Activated CD4-positive, CD25-positive, alpha-beta regulatory T cell treated with anti-CD3 and anti-CD28 coated beads, Interleukin-2, amount 50 U/mL, for 16 hours (primary cell): ENCODE measurements around the gene TBC1D9B.
A peak's percentile ranks its signal among the peaks of the same experiment; 100 is the strongest.
"Not testable (repeated sequence)": the region's sequence is repeated elsewhere in the genome, so short reads cannot be mapped to it uniquely, and the experiment has no call there.

Experiments used
- DNase-seq: peaks from one replicate; pipeline ENCODE4 v3.0.0-alpha.2; 2020; ENCODE audit warnings: low read depth, low spot score

TBC1D9B gene

DNA sequence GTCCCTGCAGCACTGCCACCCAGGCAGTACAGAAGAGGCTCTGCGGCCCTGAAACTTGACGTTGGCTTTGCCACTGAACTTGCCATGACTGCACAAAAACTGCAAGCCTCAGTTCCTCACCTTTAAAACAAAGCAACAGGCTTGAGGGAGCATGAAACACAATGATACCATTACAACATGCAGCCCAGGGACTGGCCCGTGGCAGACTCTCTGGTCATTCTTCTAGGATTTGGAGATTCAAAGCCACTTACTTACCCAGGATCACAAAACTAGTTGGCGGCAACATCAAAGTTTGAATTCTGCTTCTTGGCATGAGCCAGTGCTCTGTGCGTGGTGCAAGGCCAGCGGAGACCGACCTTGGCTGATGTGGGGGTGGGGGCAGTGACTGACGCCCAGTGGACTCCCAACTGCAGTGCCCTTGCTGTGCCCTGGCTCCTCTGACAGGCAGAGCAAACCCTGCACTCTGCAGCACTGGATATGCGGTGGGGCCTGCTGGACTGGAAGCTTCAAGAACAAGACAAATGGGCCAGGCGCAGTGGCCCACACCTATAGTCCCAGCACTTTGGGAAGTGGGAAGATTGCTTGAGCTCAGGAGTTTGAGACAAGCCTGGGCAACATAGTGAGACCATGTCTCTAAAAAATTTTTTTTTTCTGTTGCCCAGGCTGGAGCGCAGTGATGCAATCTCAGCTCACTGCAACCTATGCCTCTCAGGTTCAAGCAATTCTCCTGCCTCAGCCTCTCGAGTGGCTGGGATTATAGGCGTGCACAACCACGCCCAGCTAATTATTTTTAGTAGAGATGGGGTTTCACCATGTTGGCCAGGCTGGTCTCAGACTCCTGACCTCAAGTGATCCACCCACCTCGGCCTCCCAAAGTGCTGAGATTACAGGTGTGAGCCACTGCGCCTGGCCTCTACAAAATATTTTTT, 68.1 kb downstream of the TBC1D9B start:
- DNase-seq, result no peak

GRCh38 chr5:179837076-179838011, 70.4 kb downstream of the TBC1D9B start:
- DNase-seq, result no peak

DNA sequence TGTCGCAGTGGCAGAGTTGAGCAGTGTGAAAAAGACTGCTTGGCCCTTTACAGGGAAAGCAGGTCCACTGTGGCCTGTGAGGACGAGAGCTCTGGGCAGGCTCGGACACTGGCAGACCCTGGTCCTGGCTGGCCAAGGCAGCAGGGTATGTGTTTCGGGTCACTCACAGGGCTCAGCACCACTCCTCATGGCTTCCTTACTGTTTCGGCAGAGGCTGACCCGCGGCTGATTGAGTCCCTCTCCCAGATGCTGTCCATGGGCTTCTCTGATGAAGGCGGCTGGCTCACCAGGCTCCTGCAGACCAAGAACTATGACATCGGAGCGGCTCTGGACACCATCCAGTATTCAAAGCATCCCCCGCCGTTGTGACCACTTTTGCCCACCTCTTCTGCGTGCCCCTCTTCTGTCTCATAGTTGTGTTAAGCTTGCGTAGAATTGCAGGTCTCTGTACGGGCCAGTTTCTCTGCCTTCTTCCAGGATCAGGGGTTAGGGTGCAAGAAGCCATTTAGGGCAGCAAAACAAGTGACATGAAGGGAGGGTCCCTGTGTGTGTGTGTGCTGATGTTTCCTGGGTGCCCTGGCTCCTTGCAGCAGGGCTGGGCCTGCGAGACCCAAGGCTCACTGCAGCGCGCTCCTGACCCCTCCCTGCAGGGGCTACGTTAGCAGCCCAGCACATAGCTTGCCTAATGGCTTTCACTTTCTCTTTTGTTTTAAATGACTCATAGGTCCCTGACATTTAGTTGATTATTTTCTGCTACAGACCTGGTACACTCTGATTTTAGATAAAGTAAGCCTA, 71.3 kb downstream of the TBC1D9B start:
- DNase-seq, result peak; percentile 23

GRCh38 chr5:179834871-179835270, 72.8 kb downstream of the TBC1D9B start:
- DNase-seq, result not testable (repeated sequence)

- no peak for DNase-seq
These were observed 73.6 kb downstream of the TBC1D9B start for GRCh38 chr5:179834120-179834519.

- DNase-seq, result no peak
These were observed 74.0 kb downstream of the TBC1D9B start for GRCh38 chr5:179833709-179834070.

DNA sequence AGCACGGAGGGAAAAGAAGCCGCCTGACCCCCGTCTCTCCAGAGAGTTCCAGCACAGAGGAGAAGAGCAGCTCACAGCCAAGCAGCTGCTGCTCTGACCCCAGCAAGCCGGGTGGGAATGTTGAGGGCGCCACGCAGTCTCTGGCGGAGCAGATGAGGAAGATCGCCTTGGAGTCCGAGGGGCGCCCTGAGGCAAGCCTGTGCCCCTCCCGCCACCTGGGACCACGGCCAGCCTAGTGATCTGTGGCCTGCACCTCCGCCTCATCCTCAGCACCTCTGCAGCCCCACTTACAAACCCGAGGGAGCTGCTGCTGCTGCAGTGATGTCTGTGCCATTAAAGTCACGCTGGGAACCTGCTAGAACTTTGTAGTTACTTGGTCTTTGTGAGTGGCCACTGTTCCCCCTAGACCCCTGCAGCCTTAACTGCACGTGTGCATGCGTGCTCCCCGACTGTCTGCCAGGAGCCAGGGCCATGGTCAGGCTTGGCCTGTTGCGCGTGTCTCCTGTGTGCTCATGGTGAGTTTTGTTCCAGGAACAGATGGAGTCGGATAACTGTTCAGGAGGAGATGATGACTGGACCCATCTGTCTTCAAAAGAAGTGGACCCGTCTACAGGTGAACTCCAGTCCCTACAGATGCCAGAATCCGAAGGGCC, 74.5 kb downstream of the TBC1D9B start:
- no peak for DNase-seq

GRCh38 chr5:179832039-179832745, 75.5 kb downstream of the TBC1D9B start:
- no peak for DNase-seq

- no peak for DNase-seq
These were observed 76.8 kb downstream of the TBC1D9B start for GRCh38 chr5:179830818-179831468.

DNA sequence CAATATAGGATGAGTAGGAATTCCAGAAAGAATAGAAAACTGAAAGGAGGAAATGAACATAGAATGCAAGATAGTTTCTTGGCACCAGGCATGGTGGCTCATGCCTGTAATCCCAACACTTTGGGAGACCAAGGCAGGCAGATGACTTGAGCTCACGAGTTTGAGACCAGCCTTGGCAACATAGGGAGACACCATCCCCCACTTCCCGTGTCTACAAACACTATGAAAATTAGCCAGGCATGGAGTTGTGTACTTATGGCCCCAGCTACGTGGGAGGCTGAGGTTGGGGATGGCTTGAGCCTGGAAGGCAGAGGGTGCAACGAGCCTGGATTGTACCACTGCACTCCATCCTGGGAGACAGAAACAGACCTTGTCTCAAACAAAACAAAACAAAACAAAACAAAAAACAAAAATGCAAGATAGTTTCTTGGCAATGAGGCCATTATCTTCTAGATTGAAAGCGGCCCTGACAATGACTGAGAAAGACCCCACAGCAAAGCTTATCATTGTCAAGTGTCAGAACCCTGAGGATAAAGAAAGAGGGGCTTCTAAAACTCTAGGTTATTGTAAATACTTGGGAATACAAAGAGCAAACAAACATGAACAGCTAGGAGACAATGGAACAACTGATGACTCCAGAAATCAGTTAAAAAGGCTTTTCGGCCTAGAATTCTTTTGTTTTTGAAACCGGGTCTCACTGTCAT, 77.8 kb downstream of the TBC1D9B start:
- no peak for DNase-seq

DNA sequence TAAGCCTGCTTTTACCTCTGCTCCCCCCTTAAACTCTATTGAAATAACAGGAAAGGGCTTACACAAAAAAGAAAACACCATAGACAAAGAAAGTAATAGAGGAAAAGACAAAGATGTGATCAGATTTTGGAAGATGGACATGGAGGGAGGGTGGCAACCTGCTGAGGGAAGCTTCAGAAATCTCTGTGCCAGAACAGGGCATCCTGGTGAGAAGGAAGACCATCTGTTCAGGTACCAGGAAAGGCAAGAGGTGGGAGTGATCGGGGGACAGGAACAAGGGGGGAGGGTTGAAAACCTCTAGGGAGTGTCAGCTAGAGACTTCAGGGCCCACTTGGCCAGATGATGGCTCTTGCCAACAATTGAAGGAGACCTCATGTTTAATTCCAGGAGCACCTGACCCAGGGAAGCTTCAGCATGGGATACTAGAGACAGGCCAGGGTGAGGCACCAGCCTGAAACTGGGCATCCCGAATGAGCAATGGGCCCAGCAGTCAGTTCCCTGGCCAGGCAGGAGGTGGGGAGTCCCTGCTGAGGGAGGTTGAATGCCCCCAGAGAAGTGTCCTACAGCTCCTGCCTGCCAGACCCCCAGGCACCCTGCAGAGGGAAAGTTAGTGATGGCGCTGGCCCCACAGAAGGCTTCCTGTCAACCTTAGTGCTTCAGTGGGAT, 78.8 kb downstream of the TBC1D9B start:
- DNase-seq, result no peak

GRCh38 chr5:179827680-179828079, 80.0 kb downstream of the TBC1D9B start:
- no peak for DNase-seq

DNA sequence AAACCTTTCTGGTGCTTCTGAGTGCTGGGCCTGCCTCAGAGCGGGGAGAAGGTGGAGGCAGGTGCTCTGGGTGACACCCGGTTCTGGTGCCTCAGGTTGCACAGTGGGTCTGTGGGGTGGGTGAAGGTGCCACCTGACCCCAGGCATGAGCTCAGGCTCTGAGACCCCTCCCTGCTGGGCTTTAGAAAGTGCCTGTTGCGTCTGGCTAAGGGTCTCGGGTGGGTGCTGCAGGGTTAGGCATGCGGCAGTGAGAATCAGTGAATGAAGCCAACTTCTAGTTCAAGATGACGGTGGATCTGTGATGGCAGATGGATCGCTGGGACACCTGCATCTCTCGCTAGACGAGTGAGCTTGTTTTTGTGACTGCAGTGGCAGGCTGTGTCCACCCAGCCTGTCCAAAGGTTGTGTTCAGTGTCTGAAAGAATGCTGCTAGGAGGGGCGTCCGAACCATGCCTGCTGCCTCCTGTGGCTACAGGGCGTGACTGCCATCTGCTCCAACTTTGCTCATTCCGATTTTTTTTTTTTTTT, 82.0 kb downstream of the TBC1D9B start:
- DNase-seq, result no peak

GRCh38 chr5:179824745-179825112, 83.0 kb downstream of the TBC1D9B start:
- no peak for DNase-seq

GRCh38 chr5:179823937-179824744, 83.6 kb downstream of the TBC1D9B start:
- DNase-seq, result no peak

DNA sequence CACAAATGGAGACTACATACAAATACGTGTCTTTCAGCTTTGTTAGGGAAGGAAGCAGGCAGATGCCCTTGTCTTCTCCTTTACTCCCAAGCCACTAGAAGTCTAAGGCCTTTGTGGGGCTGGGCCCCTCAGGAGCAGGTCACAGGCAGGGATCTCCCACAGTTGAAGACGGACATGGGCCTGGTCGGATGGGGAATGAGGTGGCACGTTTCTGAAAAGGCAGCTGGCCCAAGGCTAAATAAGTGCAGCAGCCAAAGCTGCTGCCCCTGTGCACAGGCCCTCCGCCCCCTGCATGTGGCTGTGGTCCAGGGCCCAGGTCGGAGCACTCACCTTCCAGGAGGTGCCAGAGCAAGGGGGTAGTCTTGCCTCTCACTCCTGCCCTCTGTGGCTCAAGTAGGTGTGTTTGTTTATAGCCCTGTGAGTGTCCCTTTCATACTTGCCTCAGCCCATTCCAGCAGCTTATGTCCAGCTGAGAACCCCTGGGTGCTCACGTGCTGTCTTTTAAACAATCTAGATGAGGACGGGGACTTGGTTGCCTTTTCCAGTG, 85.2 kb downstream of the TBC1D9B start:
- no peak for DNase-seq

- DNase-seq, result no peak
These were observed 85.7 kb downstream of the TBC1D9B start for GRCh38 chr5:179822059-179822432.
